ENCODE measurements around the gene LRRTM4.
"Not testable (repeated sequence)": the region's sequence is repeated elsewhere in the genome, so short reads cannot be mapped to it uniquely, and the experiment has no call there.

The LRRTM4 gene

GRCh38 chr2:77081597-77081996, 440.6 kb downstream of the LRRTM4 start:
- DNase-seq (ENCODE audit: low spot score), result no peak
- in situ Hi-C loops (cut with MboI; ENCODE audit: low pct_unique_long_range_greater_than_20kb, low sequenced_read_pairs, unreplicated experiment), result no loop called here
- no peak for TF ChIP-seq CTCF (IDR thresholded peaks at IDR 0.05; ENCODE audit: extremely low read depth, insufficient read depth, missing control alignments)

GRCh38 chr2:77064324-77064723, 457.9 kb downstream of the LRRTM4 start:
- in situ Hi-C loops (cut with MboI; ENCODE audit: low pct_unique_long_range_greater_than_20kb, low sequenced_read_pairs, unreplicated experiment), result no loop called here
- DNase-seq (ENCODE audit: low spot score), result no peak
- no peak for TF ChIP-seq CTCF (IDR thresholded peaks at IDR 0.05; ENCODE audit: extremely low read depth, insufficient read depth, missing control alignments)

- in situ Hi-C loops (cut with MboI; ENCODE audit: low pct_unique_long_range_greater_than_20kb, low sequenced_read_pairs, unreplicated experiment), result no loop called here
- no peak for DNase-seq (ENCODE audit: low spot score)
- TF ChIP-seq CTCF (IDR thresholded peaks at IDR 0.05; ENCODE audit: extremely low read depth, insufficient read depth, missing control alignments), result no peak
These were observed 467.2 kb downstream of the LRRTM4 start for GRCh38 chr2:77054938-77055337.

GRCh38 chr2:77046339-77046738, 475.8 kb downstream of the LRRTM4 start:
- in situ Hi-C loops (cut with MboI; ENCODE audit: low pct_unique_long_range_greater_than_20kb, low sequenced_read_pairs, unreplicated experiment), result no loop called here
- no peak for DNase-seq (ENCODE audit: low spot score)
- TF ChIP-seq CTCF (IDR thresholded peaks at IDR 0.05; ENCODE audit: extremely low read depth, insufficient read depth, missing control alignments), result no peak

GRCh38 chr2:77045456-77045855, 476.7 kb downstream of the LRRTM4 start:
- in situ Hi-C loops (cut with MboI; ENCODE audit: low pct_unique_long_range_greater_than_20kb, low sequenced_read_pairs, unreplicated experiment); DNase-seq (ENCODE audit: low spot score): not testable (repeated sequence)

GRCh38 chr2:77034445-77034844, 487.7 kb downstream of the LRRTM4 start:
- in situ Hi-C loops (cut with MboI; ENCODE audit: low pct_unique_long_range_greater_than_20kb, low sequenced_read_pairs, unreplicated experiment), result no loop called here
- TF ChIP-seq CTCF (IDR thresholded peaks at IDR 0.05; ENCODE audit: extremely low read depth, insufficient read depth, missing control alignments), result no peak

GRCh38 chr2:77029237-77029636, 492.9 kb downstream of the LRRTM4 start:
- DNase-seq (ENCODE audit: low spot score); in situ Hi-C loops (cut with MboI; ENCODE audit: low pct_unique_long_range_greater_than_20kb, low sequenced_read_pairs, unreplicated experiment): not testable (repeated sequence)

More at GRCh38 chr2:77034445-77034844, 487.7 kb downstream of the LRRTM4 start:
- no peak for DNase-seq (ENCODE audit: low spot score)

GRCh38 chr2:77028032-77028600, 494.1 kb downstream of the LRRTM4 start:
- no peak for TF ChIP-seq CTCF (IDR thresholded peaks at IDR 0.05; ENCODE audit: extremely low read depth, insufficient read depth, missing control alignments)
- DNase-seq (ENCODE audit: low spot score), result no peak
- in situ Hi-C loops (cut with MboI; ENCODE audit: low pct_unique_long_range_greater_than_20kb, low sequenced_read_pairs, unreplicated experiment), result no loop called here
